ENCODE data around the gene NBEA.

DNA sequence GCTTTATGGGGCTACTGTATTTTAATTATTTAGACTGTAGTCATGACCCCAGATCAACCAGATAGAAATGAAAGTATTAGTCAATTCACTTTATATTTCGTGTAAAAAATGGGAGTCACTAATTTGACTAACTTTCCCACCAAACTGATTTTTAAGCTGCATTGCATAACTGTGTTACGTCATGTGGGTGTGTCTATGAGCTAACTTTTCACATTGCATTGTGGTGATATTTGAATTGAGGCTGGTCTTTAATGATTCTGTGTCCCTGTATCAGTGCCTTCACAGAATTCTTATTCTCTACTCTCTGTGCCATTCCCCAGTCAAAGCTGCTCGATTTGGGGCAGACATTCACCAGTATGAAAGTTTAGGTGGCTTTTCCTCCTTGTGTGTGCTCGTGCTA is 707.1 kb downstream of the NBEA start:
- TF ChIP-seq TCF7L2 (IDR thresholded peaks at IDR 0.05; ENCODE audit: borderline replicate concordance, extremely low read depth, insufficient read depth, insufficient read length) (no peak), EZH2 (IDR thresholded peaks at IDR 0.05) (no peak), POLR2A (IDR thresholded peaks at IDR 0.05; ENCODE audit: borderline replicate concordance, extremely low read depth, insufficient read depth, insufficient read length) (no peak), EZH2phosphoT487 (IDR thresholded peaks at IDR 0.05; ENCODE audit: borderline replicate concordance) (no peak), JUND (IDR thresholded peaks at IDR 0.05) (no peak)
- TF ChIP-seq, protein P1, sequence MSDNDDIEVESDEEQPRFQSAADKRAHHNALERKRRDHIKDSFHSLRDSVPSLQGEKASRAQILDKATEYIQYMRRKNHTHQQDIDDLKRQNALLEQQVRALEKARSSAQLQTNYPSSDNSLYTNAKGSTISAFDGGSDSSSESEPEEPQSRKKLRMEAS (IDR thresholded peaks at IDR 0.05), result no peak
- TF ChIP-seq, protein P2, sequence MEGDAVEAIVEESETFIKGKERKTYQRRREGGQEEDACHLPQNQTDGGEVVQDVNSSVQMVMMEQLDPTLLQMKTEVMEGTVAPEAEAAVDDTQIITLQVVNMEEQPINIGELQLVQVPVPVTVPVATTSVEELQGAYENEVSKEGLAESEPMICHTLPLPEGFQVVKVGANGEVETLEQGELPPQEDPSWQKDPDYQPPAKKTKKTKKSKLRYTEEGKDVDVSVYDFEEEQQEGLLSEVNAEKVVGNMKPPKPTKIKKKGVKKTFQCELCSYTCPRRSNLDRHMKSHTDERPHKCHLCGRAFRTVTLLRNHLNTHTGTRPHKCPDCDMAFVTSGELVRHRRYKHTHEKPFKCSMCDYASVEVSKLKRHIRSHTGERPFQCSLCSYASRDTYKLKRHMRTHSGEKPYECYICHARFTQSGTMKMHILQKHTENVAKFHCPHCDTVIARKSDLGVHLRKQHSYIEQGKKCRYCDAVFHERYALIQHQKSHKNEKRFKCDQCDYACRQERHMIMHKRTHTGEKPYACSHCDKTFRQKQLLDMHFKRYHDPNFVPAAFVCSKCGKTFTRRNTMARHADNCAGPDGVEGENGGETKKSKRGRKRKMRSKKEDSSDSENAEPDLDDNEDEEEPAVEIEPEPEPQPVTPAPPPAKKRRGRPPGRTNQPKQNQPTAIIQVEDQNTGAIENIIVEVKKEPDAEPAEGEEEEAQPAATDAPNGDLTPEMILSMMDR (IDR thresholded peaks at IDR 0.05 in 2 of 3, conservative IDR thresholded peaks at IDR 0.05 in 1 of 3; ENCODE audit: borderline replicate concordance in 1 of 3, insufficient read depth in 1 of 3, low read depth in 2 of 3, low read length in 2 of 3), result no peak
- TF ChIP-seq, protein P3, sequence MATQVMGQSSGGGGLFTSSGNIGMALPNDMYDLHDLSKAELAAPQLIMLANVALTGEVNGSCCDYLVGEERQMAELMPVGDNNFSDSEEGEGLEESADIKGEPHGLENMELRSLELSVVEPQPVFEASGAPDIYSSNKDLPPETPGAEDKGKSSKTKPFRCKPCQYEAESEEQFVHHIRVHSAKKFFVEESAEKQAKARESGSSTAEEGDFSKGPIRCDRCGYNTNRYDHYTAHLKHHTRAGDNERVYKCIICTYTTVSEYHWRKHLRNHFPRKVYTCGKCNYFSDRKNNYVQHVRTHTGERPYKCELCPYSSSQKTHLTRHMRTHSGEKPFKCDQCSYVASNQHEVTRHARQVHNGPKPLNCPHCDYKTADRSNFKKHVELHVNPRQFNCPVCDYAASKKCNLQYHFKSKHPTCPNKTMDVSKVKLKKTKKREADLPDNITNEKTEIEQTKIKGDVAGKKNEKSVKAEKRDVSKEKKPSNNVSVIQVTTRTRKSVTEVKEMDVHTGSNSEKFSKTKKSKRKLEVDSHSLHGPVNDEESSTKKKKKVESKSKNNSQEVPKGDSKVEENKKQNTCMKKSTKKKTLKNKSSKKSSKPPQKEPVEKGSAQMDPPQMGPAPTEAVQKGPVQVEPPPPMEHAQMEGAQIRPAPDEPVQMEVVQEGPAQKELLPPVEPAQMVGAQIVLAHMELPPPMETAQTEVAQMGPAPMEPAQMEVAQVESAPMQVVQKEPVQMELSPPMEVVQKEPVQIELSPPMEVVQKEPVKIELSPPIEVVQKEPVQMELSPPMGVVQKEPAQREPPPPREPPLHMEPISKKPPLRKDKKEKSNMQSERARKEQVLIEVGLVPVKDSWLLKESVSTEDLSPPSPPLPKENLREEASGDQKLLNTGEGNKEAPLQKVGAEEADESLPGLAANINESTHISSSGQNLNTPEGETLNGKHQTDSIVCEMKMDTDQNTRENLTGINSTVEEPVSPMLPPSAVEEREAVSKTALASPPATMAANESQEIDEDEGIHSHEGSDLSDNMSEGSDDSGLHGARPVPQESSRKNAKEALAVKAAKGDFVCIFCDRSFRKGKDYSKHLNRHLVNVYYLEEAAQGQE (IDR thresholded peaks at IDR 0.05; ENCODE audit: low read depth), result no peak
